Measurements from ENCODE around the gene EPS8L3.

- TF ChIP-seq, protein P1, sequence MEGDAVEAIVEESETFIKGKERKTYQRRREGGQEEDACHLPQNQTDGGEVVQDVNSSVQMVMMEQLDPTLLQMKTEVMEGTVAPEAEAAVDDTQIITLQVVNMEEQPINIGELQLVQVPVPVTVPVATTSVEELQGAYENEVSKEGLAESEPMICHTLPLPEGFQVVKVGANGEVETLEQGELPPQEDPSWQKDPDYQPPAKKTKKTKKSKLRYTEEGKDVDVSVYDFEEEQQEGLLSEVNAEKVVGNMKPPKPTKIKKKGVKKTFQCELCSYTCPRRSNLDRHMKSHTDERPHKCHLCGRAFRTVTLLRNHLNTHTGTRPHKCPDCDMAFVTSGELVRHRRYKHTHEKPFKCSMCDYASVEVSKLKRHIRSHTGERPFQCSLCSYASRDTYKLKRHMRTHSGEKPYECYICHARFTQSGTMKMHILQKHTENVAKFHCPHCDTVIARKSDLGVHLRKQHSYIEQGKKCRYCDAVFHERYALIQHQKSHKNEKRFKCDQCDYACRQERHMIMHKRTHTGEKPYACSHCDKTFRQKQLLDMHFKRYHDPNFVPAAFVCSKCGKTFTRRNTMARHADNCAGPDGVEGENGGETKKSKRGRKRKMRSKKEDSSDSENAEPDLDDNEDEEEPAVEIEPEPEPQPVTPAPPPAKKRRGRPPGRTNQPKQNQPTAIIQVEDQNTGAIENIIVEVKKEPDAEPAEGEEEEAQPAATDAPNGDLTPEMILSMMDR (IDR thresholded peaks at IDR 0.05), result no peak
- no peak for TF ChIP-seq EZH2 (IDR thresholded peaks at IDR 0.05)
- no peak for TF ChIP-seq EZH2phosphoT487 (IDR thresholded peaks at IDR 0.05)
These were observed 50.1 kb downstream of the EPS8L3 start for GRCh38 chr1:109713636-109714035.
